ENCODE results near the gene DCHS2.
"Not testable (repeated sequence)": the region's sequence is repeated elsewhere in the genome, so short reads cannot be mapped to it uniquely, and the experiment has no call there.

DCHS2 gene

GRCh38 chr4:154314248-154314647, 177.4 kb downstream of the DCHS2 start:
- no peak for DNase-seq

- no peak for DNase-seq
These were observed 178.5 kb downstream of the DCHS2 start for GRCh38 chr4:154313004-154313585.

GRCh38 chr4:154312246-154312645, 179.4 kb downstream of the DCHS2 start:
- DNase-seq: no peak

DNA sequence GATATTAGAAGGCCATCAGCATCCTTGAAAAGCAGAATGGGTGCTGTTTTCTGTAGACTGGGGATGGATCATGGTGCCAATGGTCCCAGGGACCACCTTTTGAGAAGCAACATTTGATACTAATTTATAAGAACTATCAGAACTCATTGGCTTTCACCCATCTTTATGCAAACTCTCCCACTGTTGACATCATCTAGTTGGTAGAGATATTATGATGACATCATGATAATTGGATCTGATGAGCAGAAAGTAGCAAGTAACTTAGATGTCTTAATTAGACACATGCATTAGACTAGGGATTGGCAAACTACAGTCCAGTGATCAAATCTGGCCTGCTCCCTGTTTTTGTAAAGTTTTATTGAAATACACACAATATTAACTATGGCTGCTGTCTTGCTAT, 181.0 kb downstream of the DCHS2 start:
- no peak for DNase-seq

- no peak for DNase-seq
These were observed 183.4 kb downstream of the DCHS2 start for GRCh38 chr4:154308207-154308606.

- no peak for DNase-seq
These were observed 184.1 kb downstream of the DCHS2 start for GRCh38 chr4:154307451-154307850.

- DNase-seq: no peak
These were observed 186.0 kb downstream of the DCHS2 start for GRCh38 chr4:154305616-154306015.

- DNase-seq: no peak
These were observed 186.9 kb downstream of the DCHS2 start for GRCh38 chr4:154304679-154305078.

GRCh38 chr4:154294652-154295350, 196.8 kb downstream of the DCHS2 start:
- no peak for DNase-seq

- DNase-seq: no peak
These were observed 198.2 kb downstream of the DCHS2 start for GRCh38 chr4:154293427-154293826.

DNA sequence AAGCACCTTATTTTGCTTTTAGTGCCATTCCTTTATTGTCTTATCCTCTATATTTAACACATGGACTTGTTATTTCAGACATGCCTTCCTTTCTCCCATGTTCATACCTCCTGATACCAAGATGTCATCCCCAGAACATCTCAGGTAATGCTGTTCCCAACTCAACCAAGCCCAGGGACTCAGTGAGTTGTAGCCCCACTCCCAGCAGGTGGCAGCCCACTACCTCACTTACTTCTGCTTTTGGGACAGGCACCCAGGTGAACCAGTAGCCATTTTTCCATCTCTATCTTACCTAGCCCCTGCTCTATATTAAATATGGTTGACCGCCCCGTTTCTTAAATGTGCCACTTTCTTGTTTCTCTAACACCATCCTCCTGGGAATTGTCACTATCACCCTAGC, 199.0 kb downstream of the DCHS2 start:
- no peak for DNase-seq

- DNase-seq: no peak
These were observed 214.4 kb downstream of the DCHS2 start for GRCh38 chr4:154277172-154277571.

- DNase-seq: no peak
These were observed 215.1 kb downstream of the DCHS2 start for GRCh38 chr4:154276496-154276895.

- DNase-seq: no peak
These were observed 236.6 kb downstream of the DCHS2 start for GRCh38 chr4:154254999-154255398.

DNA sequence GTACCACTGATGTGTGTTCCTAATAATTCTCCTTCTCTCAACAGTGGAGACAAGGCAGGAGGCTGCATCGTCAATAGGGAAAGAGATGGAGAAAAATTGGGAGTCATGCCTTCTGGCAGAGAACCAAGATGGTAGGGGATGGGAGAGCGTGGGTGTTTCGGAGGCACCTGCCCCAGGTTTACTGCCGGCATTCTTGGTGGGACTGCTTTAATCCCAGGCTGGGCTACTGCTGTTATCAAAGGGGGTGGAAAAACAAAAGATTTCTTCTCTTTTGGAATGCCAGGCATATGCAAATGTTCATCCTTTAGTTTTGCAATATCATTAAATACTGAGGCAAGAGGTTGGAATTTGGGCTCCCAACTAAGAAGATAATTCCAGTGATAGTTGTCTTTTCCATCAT, 257.0 kb downstream of the DCHS2 start:
- no peak for DNase-seq

- DNase-seq: no peak
These were observed 259.7 kb downstream of the DCHS2 start for GRCh38 chr4:154231806-154232478.

GRCh38 chr4:154230723-154231122, 260.9 kb downstream of the DCHS2 start:
- no peak for DNase-seq

DNA sequence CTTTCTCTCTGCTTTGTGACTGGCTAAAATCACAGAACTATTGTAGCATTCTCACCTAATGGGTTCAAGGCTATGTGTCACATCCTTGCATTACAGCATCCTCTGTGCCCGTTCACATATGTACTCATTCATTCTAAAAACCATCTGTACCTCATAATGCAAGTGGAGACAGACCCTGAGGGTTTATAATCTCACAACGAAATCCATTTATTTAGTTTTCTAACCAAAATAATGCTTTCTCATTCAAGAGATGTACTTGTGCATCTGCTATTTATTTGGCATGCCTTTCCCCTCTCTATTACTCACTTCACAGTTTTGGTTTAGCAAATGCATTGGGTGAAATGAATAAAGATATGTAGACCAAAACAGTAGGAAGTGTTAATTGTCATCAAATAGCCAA, 261.5 kb downstream of the DCHS2 start:
- no peak for DNase-seq

GRCh38 chr4:154222875-154223274, 268.7 kb downstream of the DCHS2 start:
- no peak for DNase-seq

DNA sequence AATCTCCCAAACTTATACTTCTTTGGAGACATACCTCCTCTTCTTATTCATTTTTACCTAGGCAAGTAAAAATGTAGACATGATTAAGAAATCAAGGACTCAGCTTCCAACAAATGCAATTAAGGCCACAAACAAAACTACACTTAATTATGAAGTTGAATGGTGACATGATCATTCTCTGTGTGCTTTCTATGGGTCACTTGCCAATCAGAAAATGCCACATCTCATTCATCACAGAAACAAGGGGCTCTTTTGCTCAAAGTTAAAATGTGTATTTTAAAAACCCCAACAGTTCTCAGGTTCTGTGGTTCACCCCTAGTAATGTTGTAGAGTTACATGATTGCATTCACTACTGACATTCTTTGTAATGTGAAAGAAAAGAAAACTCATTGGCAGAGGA, 273.5 kb downstream of the DCHS2 start:
- DNase-seq: no peak

DNA sequence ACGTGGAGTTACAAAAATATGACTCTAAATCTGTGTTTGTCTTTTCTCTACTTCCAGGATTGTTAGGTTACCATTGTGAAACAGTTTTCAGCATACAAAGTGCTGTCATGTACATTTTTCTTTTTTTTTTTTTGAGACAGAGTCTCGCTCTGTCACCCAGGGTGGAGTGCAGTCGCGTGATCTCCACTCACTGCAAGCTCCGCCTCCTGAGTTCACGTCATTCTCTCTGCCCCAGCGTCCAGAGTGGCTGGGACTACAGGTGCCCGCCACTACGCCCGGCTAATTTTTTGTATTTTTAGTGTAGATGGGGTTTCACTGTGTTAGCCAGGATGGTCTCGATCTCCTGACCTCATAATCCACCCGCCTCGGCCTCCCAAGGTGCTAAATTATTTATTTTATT, 274.2 kb downstream of the DCHS2 start:
- DNase-seq: not testable (repeated sequence)

DNA sequence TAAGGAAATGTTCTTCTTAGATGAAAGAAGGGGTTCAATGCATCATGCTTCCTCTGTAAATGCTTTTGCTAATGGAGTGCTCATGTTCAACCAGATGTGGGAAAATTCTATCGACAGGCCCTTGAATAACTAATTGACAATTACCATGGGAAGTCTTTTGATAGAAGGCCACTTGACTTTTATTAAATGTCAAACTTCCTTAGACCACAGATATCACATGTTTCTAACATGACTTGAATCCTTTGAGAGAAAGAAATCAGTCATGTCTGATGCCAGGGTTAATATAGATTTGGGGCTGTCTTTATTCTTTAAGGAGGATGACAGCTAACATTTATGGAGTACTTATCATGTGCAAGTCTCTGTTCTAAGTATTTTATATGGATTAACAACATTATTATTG, 280.1 kb downstream of the DCHS2 start:
- no peak for DNase-seq

DNA sequence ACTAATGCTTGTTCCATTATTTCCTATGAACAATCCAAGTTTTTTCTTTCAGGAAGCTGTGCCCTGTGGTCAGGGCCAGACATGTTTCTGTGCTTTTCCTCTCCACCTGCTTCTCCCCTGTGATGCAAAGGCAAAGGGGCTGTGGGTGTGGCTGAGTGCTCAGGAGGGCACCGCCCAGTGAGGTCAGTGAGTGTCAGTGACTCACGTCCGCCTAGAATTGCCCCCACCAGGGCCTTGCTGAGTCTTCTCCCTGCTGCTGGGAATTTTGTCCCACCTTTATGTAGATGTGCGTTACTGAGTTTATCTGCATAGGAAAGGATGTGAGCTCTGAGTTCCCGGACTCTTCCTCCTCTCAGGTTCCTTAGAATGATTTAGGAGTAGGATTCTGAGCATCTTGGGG, 283.2 kb downstream of the DCHS2 start:
- DNase-seq: no peak

DNA sequence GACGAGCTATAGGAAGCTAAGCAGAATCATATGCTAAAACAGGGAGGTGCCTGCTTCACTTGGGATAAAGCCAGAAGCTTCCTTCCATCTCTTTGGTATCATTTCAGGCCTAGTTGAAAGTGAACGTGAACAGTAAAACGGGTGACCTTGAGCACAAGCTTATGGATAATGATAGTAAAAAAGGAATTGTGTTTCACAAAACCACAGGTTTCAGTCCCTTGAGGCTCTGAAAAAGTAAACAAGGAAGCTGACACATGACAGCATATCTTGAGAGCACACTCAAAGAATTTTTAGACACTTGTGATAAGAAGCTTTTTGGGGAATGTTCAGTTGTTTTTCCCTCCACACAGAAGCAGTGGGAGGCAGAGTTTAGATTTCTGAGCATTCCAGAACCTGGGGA, 286.1 kb downstream of the DCHS2 start:
- DNase-seq: no peak

DNA sequence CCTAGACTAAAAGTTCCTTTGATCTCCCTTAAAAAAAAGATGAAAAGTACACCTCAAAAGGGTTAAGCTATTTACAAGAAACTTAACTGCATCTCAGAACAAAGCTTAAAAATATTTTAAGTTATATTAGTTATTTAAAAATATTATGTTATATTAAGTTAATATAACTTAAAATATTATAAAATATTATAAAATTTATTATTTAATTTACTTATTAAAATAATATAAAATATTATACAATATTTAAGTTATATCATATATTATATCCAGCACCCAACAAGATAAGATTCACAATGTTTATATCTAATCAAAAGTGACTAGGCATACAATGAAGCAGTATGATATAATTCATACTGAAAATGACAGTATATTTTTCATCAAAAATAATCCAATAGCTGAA, 296.9 kb downstream of the DCHS2 start:
- DNase-seq: no peak
